T-helper 1 cell treated with Interleukin-12 subunit alpha and Interleukin-12 subunit beta and Interleukin-4 antibody, amounts not matched to agents 30 ng/mL and 1 ng/mL, for 36 hours (primary cell): ENCODE data around the gene BICDL1. TPM values are rescaled to one million over a fixed set of nuclear protein-coding genes. Genes with fewer than 3 reads are reported as not detected.

Experiments
- intact Hi-C: fragments of 100-400 bp; cut with micrococcal nuclease; formaldehyde crosslinking; loops from one replicate; pipeline ENCODE4 v1.15.1; 2024
- total RNA-seq: library from RNA; stranded (reverse); gene quantifications from 2 replicates; pipeline ENCODE4 v1.2.3, GENCODE V29; 2022

Gene BICDL1
- total RNA-seq, 1 donor from 2014 or later = 106 TPM

DNA sequence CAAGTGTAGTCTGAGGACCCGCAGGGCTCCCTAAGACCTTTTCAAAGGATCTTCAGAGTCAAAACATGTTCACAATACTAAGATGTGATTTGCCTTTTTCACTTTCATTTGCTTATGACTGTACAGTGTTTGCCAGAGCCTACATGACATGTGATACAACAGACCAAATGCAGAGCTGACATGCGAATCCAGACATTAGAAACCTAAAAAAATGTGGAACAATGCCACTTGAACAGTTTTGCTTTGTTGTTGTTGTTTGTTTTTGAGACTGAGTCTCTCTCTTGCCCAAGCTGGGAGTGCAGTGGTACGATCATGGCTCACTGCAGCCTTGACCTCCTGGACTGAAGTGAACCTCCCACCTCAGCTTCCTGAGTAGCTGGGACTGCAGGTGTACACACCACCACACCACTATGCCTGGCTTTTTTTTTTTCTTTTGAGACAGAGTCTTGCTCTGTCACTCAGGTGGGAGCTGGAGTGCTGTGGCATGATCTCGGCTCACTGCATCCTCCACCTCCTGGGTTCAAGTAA lies 132.8 kb downstream of the BICDL1 start:
- intact Hi-C loops = no loop called here

- intact Hi-C loops = no loop called here
Observed at GRCh38 chr12:120125029-120125428, 136.0 kb downstream of the BICDL1 start.

DNA sequence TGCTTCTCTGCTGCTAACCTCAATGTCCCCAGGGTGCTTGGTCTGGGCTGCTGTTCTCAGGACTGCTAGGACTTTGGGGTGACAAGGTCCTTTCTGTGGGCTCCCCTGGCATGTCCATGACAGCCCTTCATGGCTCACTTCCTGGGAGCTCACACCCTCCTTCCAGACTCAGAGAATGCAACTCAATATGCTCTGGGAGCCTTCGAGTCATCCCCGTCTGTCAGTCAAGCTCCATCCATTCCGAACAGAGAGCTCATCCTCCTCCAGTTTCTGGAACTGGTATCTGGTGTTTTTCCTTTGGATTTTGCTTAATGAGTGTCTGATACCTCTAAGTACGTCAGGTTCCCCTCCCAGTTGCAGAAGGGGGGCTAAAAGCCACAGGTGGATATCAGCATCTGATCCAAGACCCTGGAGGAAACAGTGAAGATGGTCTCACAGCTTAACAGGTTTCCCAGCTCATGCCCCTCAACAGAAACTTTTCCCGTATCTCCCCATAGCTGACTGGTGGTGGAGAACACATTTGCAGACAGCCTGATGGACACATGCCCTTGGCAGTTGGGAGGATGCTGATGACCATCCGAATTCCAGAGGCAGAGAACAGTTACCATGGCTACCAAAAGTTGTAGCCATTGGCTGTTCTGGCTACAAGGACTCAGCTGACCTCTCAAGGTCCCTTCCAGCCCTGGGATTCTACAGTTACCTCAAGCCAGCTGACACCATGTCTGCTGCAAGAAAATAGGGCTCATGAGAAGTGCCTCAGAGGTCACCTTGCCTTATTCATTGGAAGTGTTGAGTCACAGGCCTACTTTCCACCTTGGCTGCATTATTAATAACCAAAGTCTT lies 137.0 kb downstream of the BICDL1 start:
- intact Hi-C loops = no loop called here

- intact Hi-C loops = no loop called here
Observed at GRCh38 chr12:120126635-120127005, 137.6 kb downstream of the BICDL1 start.

- intact Hi-C loops = no loop called here
Observed at GRCh38 chr12:120130011-120130410, 141.0 kb downstream of the BICDL1 start.

GRCh38 chr12:120131116-120131515 lies 142.1 kb downstream of the BICDL1 start:
- intact Hi-C loops = no loop called here

- intact Hi-C loops = loop anchor here (2.0 kb wide), 1 partner anchor 17 kb away; no protein-coding TSS in a partner anchor
Observed at GRCh38 chr12:120132054-120132836, 143.2 kb downstream of the BICDL1 start.

DNA sequence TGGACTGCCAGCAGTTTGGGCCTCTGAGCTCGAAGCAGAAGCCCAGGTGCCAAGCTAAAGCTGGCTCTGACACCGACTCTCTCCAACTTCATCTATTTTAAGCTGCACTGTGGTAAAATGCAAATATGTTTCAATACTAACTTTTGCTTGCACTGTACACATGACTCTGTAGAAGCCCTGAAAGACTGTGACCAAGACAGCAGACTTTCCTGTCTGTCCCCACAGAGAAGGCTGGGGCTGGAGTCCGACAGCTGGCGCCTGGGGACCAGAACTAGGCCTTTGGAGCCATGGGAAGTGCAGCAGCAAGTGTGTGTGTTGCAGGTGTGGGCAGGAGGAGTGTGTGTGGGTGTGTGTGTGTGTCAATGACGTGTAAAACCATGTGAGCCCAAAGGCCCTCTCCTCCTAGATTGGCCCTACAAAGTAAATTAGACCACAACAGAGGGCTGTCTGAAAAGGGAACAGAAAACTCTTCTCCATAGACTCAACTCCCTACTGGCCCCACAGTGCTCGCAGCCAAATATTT lies 143.9 kb downstream of the BICDL1 start:
- intact Hi-C loops = loop anchor here (2.0 kb wide), 1 partner anchor 16 kb away; no protein-coding TSS in a partner anchor

DNA sequence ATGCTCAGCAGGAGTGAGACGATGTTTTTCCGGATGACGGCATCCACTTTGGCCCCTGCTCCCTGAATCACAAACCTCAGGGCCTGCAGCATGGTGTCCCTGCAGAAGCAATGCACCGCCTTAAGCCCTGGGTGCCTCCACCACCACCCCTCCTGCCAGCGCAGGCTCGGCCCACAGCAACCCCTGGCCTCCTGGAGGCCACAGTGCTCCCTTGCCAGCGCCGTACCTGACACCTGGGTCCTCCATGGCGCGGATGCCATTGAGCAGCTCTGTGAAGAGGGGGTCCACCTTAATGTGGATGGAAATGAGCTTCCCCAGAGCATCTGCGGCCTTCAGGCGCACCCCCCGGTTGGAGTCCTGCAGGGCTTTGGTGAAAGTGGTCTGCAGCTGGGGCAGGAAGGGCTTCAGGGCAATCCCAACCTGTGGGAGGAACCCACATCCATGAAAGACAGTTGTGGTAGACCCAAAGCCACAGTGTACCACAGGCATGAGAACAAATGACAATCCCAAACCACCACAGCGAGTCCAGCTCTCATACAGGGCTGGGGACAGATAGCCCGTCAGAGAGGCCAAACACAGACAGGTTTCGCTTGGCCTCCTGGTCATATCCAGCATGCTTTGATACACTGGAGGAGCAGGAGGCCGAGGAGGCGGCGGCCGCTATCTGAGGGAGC lies 145.4 kb downstream of the BICDL1 start:
- intact Hi-C loops = no loop called here

- intact Hi-C loops = no loop called here
Observed at GRCh38 chr12:120136093-120136770, 147.2 kb downstream of the BICDL1 start.

DNA sequence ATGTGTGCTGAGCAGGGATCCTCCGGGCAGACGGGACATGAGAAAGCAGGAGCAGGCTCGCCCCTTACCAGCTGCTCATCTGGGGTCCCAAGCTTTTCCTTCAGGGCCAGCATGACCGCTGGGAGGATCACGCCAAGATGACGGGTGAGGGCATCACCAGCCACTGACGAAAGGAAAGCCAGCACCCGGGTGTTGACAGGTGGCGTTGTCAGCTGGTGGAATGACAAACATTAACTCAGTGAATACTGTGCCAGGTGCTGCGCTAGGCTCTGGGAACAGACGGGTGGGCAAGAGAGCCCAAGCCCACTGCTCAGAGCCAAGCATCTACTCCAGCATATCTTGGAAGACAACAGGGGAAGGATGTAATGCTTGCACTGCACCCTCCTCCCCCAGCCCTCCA lies 148.8 kb downstream of the BICDL1 start:
- intact Hi-C loops = no loop called here

DNA sequence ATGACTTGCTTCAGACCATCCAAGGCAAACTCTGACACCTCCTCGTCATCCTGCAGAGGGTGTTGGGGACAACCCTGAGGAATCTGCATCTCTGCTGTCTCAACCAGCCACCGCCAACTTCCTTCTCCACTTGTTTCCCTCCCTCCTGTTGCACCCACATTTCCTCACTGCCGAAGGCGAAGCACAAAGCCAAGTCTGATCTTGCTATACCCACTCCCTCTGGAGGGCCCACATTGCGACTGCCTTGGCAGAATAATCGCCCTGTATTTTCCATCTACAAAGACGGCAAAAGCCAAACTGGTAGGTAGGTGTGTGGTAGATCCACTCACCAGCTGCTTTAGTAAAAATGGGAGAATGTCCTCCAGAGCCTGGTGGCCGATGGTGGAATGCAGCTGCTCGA lies 149.3 kb downstream of the BICDL1 start:
- intact Hi-C loops = no loop called here

- intact Hi-C loops = no loop called here
Observed at GRCh38 chr12:120139958-120140357, 150.9 kb downstream of the BICDL1 start.

GRCh38 chr12:120140603-120141002 lies 151.6 kb downstream of the BICDL1 start:
- intact Hi-C loops = no loop called here

- intact Hi-C loops = no loop called here
Observed at GRCh38 chr12:120141336-120141735, 152.3 kb downstream of the BICDL1 start.

DNA sequence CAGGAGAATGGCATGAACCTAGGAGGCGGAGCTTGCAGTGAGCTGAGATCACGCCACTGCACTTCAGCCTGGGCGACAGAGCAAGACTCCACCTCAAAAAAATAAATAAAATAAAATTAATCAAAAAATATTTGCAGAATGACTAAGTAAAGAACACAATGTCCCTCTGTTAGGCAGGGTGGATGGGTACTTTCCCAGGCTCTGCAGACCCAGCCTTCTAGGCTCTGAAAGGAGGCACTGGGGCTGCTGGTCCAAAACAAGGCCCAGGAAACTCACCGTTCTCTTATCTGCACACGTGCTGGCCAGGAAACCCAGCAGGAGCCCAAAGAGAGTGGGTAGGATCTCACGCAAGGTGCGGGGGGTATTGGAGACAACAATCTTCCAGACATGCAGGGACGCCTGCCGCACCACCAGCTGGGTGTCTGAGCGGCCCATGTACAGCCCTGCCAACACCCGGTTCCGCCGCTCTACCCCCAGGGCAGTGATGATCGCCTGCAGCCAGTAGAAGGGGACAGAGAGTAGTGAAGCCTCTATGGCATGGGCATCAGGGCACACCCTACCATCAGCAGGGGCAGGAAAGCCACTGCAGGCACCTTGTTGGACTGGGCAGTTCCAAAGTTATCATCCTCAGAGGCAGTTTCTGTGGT lies 153.3 kb downstream of the BICDL1 start:
- intact Hi-C loops = no loop called here
